Glutamatergic neuron (in vitro differentiated cells): ENCODE data around the gene MED8. TPM values are rescaled to one million over a fixed set of nuclear protein-coding genes. Genes with fewer than 3 reads are reported as not detected.

ENCODE experiments used
- DNase-seq: peaks from one replicate; pipeline ENCODE4 v3.0.0; 2022
- H3K27ac Mint-ChIP-seq: one replicate; pipeline ENCODE4 v1.8.0; 2020; ENCODE audit warnings: mild to moderate bottlenecking, mixed read lengths, inconsistent platforms; ENCODE audit not compliant: unreplicated experiment
- H3K27me3 Mint-ChIP-seq: one replicate; pipeline ENCODE4 v1.8.0; 2020; ENCODE audit warnings: mild to moderate bottlenecking, moderate library complexity, mixed read lengths, inconsistent platforms; ENCODE audit not compliant: unreplicated experiment
- H3K36me3 Mint-ChIP-seq: one replicate; pipeline ENCODE4 v1.8.0; 2020; ENCODE audit warnings: mild to moderate bottlenecking, mixed read lengths, inconsistent platforms; ENCODE audit not compliant: unreplicated experiment
- H3K4me1 Mint-ChIP-seq: one replicate; pipeline ENCODE4 v1.8.0; 2020; ENCODE audit warnings: mild to moderate bottlenecking, low read depth, mixed read lengths, inconsistent platforms; ENCODE audit not compliant: unreplicated experiment
- H3K4me3 Mint-ChIP-seq: one replicate; pipeline ENCODE4 v1.8.0; 2020; ENCODE audit warnings: mild to moderate bottlenecking, mixed read lengths, inconsistent platforms; ENCODE audit not compliant: unreplicated experiment
- H3K9me3 Mint-ChIP-seq: one replicate; pipeline ENCODE4 v1.8.0; 2020; ENCODE audit warnings: mild to moderate bottlenecking, moderate library complexity, mixed read lengths, inconsistent platforms; ENCODE audit not compliant: unreplicated experiment
- total RNA-seq: library from RNA; stranded (reverse); fragmentation: NEBNext Ultra II Directional; extraction: Animal tissue kit (Norgen Biotek cat#: 25700); gene quantifications from one replicate; pipeline ENCODE4 v1.2.1, GENCODE V29; 2021; ENCODE audit not compliant: unreplicated experiment
- TF ChIP-seq, protein P1 (sequence below): fragments of 200-600 bp; sonication (generic); IDR thresholded peaks from one replicate; pipeline ENCODE4 v1.5.0; 2021; ENCODE audit not compliant: partially characterized antibody, unreplicated experiment

Gene MED8
- total RNA-seq, 1 donor from 2014 or later, result 39.1 TPM

DNA sequence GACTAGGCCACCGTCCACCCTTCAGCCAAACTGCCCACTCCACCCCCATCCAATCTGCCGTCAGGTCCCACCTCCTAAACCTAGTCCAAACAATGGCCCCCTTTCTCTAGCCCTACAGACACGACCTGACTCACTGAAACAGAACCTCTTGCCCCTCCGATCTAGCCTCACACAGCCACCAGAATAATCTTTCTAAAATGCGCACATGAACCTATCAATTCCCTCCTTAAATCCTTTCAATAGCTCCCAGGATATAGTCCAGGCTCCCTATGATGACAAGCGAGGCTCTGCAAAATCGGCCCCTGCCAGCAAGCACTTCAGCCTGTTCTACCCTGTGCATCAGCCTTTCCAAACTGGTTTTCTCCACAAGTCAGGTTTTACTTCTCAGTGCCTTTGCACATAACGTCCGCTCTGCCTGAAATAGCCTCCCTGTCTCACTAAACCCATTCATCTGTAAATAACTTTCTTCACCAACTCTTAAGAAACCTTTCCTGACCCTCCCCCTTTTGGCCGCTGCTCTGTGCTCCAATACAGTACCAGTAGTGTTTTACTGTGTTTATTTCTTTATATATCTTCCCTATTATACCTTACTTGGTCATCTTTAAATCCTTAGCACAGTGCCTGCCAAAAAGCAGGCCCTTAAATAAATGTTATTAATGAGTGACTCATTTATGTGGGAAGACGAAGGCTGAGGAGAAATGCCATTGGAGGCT lies 39.9 kb downstream of the MED8 start:
- H3K4me1 Mint-ChIP-seq, result peaks cover 16% of the 10 kb centered on the region
- H3K9me3 Mint-ChIP-seq, result peaks cover 7% of the 10 kb centered on the region
- H3K36me3 Mint-ChIP-seq, result no peaks in the 10 kb centered on the region
- TF ChIP-seq, protein P1, sequence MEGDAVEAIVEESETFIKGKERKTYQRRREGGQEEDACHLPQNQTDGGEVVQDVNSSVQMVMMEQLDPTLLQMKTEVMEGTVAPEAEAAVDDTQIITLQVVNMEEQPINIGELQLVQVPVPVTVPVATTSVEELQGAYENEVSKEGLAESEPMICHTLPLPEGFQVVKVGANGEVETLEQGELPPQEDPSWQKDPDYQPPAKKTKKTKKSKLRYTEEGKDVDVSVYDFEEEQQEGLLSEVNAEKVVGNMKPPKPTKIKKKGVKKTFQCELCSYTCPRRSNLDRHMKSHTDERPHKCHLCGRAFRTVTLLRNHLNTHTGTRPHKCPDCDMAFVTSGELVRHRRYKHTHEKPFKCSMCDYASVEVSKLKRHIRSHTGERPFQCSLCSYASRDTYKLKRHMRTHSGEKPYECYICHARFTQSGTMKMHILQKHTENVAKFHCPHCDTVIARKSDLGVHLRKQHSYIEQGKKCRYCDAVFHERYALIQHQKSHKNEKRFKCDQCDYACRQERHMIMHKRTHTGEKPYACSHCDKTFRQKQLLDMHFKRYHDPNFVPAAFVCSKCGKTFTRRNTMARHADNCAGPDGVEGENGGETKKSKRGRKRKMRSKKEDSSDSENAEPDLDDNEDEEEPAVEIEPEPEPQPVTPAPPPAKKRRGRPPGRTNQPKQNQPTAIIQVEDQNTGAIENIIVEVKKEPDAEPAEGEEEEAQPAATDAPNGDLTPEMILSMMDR, result no peak
- peak overlapping the region; percentile 92 for H3K27ac Mint-ChIP-seq
- H3K4me3 Mint-ChIP-seq, result peak overlapping the region; percentile 82
- no peak for DNase-seq
- peaks cover 3% of the 10 kb centered on the region for H3K27me3 Mint-ChIP-seq

DNA sequence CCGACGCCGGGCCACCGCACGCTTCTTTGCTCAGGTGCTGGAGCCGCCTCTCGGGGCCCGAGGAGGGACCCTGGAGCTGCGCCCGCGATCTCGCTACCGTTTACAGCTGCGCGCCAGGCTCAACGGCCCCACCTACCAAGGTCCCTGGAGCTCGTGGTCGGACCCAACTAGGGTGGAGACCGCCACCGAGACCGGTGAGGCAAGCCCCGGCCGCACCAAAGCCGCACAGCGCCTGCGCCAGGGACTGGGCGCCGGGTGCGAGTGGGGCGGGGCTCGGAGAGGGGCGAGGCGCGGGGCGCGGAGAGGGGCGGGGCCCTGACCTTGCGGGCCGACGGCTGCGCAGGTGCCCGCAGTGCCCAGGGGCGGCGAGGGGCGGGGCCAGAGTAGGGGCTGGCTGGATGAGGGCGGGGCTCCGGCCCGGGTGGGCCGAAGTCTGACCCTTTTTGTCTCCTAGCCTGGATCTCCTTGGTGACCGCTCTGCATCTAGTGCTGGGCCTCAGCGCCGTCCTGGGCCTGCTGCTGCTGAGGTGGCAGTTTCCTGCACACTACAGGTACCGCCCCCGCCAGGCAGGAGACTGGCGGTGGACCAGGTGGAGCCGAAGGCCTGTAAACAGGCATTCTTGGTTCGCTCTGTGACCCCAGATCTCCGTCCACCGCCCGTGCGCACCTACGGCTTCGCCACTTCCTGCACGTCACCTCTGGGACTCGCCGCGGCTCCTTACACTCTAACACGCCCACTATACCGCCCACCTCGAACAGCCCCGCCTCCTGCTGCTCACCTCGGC lies 40.6 kb downstream of the MED8 start:
- Mint-ChIP-seq H3K36me3 (no peaks in the 10 kb centered on the region), H3K27ac (peak overlapping the region; percentile 92), H3K4me1 (peaks cover 16% of the 10 kb centered on the region), H3K4me3 (peak overlapping the region; percentile 82), H3K9me3 (peaks cover 7% of the 10 kb centered on the region), H3K27me3 (peaks cover 3% of the 10 kb centered on the region)
- DNase-seq, result peak; percentile 97
- TF ChIP-seq, protein P1, result peak; percentile 12

DNA sequence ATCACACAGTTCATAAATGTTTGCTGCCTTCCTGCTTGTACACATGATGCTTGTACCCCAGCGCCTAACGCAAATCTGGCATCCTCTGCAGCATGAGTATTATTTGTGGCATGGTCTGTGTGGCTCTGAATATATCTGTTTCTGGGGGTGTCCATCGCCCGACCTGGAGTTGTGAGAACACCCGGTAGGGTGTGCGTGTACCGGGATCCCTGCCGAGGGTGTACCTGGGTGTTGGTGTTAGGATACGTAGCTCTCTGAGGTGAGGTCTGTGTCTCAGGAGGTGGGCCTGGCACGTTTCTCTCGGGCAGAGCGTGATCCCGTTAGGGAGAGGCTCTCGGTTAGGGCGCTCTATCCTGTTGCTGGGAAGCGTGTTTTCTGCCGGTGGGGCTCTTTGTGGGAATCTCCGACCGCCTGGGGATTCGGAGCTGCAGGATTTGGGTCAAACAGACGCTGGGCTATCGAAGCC lies 41.2 kb downstream of the MED8 start:
- TF ChIP-seq, protein P1, result no peak
- Mint-ChIP-seq H3K9me3 (peaks cover 7% of the 10 kb centered on the region), H3K27me3 (peaks cover 3% of the 10 kb centered on the region), H3K36me3 (no peaks in the 10 kb centered on the region), H3K27ac (peak overlapping the region; percentile 44), H3K4me1 (peaks cover 19% of the 10 kb centered on the region), H3K4me3 (peak overlapping the region; percentile 70)
- no peak for DNase-seq

DNA sequence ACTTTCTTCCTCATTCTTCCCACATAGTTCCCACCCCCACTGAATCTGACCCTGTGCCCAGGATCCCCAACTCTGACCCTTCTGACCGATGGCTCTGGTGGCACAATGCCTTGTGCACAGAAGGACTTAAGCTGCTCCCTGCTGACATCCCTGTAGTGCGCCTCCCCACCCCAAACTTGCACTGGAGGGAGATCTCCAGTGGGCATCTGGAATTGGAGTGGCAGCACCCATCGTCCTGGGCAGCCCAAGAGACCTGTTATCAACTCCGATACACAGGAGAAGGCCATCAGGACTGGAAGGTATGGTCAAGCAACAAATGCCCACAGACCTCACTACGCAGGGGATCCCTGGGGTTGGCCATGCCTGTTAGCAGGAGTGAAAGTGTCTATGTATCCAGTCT lies 43.0 kb downstream of the MED8 start:
- Mint-ChIP-seq H3K36me3 (no peaks in the 10 kb centered on the region), H3K9me3 (peaks cover 7% of the 10 kb centered on the region), H3K4me3 (no peak overlapping the region), H3K4me1 (peaks cover 19% of the 10 kb centered on the region), H3K27me3 (peaks cover 3% of the 10 kb centered on the region), H3K27ac (no peak overlapping the region)
- DNase-seq, result no peak
- TF ChIP-seq, protein P1, result no peak

DNA sequence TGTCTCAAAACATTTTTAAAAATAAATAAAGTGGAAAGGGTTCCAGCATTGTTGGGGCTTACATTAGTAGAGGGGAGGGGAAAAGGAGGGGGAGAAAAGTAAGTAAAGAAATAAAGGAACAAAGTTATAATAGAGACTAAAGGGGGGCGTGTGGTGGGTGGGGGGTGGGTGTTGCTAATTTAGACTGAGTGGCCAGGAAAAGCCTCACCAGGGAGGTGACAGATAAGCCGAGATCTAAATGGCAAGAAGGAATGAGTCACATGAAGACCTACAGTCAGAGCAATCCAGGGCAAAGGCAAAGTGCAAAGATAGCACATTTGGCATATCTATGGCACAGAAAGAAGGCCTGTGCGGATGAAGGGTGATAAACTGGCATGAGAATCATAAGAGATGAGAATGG lies 44.5 kb downstream of the MED8 start:
- TF ChIP-seq, protein P1, result no peak
- H3K4me3 Mint-ChIP-seq, result no peak overlapping the region
- H3K9me3 Mint-ChIP-seq, result peaks cover 7% of the 10 kb centered on the region
- no peak overlapping the region for H3K27ac Mint-ChIP-seq
- DNase-seq, result no peak
- H3K36me3 Mint-ChIP-seq, result no peaks in the 10 kb centered on the region
- H3K4me1 Mint-ChIP-seq, result peaks cover 19% of the 10 kb centered on the region
- peaks cover 3% of the 10 kb centered on the region for H3K27me3 Mint-ChIP-seq
